SW480 (cell line): Measurements from ENCODE around the gene PGA5.
A peak's percentile ranks its signal among the peaks of the same experiment; 100 is the strongest.

ENCODE experiments used
- DNase-seq: peaks from one replicate; pipeline ENCODE4 v3.0.0-alpha.2; 2016; ENCODE audit warnings: low spot score

PGA5 gene

DNA sequence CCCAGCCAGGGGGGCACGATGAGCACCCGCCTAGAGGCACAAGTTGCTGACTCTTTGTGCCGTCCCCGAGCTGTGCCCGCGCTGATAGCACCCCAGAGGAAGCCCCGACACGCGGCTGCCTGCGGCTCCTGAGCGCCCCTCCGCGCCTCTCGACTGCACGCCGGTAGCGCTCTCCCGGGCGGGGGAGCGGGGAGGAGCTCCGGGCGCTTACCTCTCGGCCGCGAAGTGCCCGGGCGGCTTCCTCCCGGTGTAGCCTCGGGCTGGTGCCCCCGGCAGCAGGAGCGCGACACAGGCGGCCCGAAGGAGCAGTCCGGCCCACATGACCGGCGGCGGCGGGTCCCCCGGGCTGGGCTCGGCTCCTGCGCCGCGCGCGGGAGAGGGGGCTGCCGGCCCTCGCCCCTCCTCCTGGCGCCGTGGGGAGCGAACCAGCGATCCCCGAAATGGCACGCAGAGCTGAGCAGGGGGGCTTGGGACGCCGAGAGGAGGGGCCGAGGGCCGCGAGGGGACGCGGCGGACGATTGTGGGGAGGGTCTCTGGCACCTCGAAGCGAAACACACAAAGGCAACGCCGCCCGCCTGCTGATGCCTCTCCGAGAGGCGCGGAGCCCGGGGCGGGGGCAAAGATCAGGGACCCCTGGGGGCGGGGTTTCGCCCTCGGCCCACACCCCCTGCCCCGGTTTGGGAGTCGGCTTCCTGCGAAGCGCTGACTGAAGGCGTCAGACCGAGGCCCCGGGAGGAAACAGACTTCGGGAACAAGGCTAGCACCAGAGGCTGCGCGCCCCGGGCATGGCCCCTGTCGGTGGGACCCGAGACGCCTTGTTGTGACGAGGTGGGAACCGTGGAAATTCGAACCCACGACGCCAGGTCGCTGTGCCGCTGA lies 54.0 kb downstream of the PGA5 start, which contains the start of gene VWCE:
Gene VWCE (minus strand): TSS at position 600 of the 879 bp plus-strand sequence. CDS start 279 bp downstream, at position 321.
- DNase-seq: peak; percentile 83

DNA sequence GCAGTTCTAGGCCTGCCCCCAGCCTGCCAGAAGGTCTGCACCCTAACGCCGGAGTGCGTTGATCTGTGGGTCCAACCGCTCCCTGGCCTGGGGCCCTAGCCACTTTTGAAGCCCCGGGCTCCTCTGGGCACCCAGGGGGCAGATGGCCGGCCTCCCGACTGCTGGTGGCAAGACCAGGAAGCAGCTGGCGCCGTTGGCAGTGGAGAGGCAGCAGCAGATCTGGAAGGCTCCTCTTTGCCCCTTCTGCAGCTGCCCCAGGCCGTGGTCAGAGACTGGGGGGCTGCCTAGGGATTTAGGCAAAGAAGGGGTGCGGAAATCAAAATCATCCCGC lies 54.6 kb downstream of the PGA5 start:
- DNase-seq: no peak

- peak; percentile 16 for DNase-seq
Measured at GRCh38 chr11:61297341-61297740, 56.4 kb downstream of the PGA5 start.

GRCh38 chr11:61297746-61298145 lies 56.8 kb downstream of the PGA5 start:
- peak; percentile 70 for DNase-seq

DNA sequence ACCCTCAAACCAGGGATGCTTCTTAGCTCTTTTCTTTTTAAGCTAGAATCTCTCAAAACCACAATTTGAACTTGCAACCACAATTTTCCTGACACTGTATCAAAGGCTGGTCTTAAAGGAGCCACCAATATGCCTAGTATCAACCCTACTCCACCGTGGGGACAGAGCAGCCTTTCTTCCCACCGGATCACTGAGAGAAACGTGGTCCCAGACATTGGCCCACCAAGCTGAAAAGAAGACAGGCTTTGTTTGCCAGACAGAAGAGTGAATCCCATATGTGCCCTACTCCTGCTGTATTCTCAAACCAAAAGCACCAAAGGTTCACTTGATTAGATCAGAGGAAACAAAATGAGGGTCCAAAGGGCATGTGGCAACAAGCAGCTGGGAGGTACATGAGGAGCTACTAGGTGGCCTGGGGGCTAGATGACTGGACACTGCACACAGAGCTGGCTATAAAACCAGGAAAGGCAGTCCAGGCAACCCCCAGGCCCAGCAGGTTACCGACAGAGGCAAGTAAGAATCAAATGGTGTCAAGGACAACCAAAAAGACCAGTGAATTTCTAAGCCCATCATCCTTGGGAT lies 57.8 kb downstream of the PGA5 start:
- no peak for DNase-seq
